Ureter (tissue), 1 donor: ENCODE measurements around the gene NDUFA7. TPM values are rescaled to one million over a fixed set of nuclear protein-coding genes. Genes with fewer than 3 reads are reported as not detected.
A peak's percentile ranks its signal among the peaks of the same experiment; 100 is the strongest.

Source experiments
- DNase-seq: peaks from one replicate; pipeline ENCODE4 v3.0.0-alpha.2; 2020; ENCODE audit warnings: low spot score
- total RNA-seq: library from RNA; stranded (reverse); gene quantifications from one replicate; pipeline ENCODE4 v1.2.4, GENCODE V29; 2023
- donor health status: DM: yes; HTN: yes; CAD: no.

NDUFA7 gene
- total RNA-seq, 1 donor from 2014 or later = 53.0 TPM

DNA sequence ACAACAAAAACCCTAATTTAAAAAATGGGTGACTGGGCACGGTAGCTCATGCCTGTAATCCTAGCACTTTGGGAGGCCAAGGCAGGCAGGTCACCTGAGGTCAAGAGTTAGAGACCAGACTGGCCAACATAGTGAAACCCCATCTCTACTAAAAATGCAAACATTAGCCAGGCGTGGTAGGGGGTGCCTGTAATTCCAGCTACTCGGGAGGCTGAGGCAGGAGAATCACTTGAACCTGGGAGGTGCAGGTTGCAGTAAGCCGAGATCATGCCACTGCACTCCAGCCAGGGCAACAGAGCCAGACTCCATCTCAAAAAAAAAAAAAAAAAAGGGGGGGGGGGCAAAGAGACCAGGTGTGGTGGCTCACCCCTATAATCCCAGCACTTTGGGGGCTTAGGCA lies 56.9 kb downstream of the NDUFA7 start:
- DNase-seq = peak; percentile 13

GRCh38 chr19:8262431-8262830 lies 58.7 kb downstream of the NDUFA7 start:
- peak; percentile 39 for DNase-seq

DNA sequence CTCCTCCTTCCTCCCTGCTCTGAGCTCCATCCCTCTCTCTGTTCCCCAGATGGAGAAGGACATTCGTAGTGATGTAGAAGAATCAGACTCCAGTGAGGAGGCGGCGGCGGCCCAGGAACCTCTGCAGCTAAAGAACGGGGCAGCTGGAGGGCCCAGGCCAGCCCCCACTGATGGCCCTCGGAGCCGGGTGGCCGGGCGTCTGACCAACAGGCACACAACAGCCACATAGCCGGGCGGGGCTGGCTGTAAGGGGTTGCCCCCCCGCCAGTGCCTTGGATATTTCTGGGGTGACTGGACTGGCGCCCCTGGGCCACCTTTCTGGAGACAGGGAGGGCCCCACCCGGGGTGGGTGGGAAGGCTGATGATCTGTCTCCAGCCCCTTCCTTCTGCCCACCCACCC lies 59.3 kb downstream of the NDUFA7 start:
- DNase-seq = peak; percentile 35

- DNase-seq = no peak
These were observed 59.8 kb downstream of the NDUFA7 start for GRCh38 chr19:8261347-8261746.

Other genes starting within 250 kb of the NDUFA7 start
- not detected for gene FBN3, start 171.8 kb downstream of the NDUFA7 start, total RNA-seq
- 49.8 TPM for gene CERS4, start 112.0 kb downstream of the NDUFA7 start, total RNA-seq
- gene CD320, start 13.0 kb downstream of the NDUFA7 start, total RNA-seq = 24.3 TPM
- 1,953 TPM for gene RPS28, start 121 bp upstream of the NDUFA7 start, total RNA-seq
- 12.8 TPM for gene KANK3, start 21.9 kb upstream of the NDUFA7 start, total RNA-seq
- gene ANGPTL4, start 42.8 kb upstream of the NDUFA7 start, total RNA-seq = 13.2 TPM
- gene RAB11B, start 69.0 kb upstream of the NDUFA7 start, total RNA-seq = 133 TPM
- gene MARCHF2, start 91.9 kb upstream of the NDUFA7 start, total RNA-seq = 41.3 TPM
- gene HNRNPM, start 123.6 kb upstream of the NDUFA7 start, total RNA-seq = 205 TPM
- 1.4 TPM for gene PRAM1, start 181.3 kb upstream of the NDUFA7 start, total RNA-seq
- gene ZNF414, start 192.8 kb upstream of the NDUFA7 start, total RNA-seq = 27.0 TPM